Measurements from ENCODE around the gene XPA. TPM values are rescaled to one million over a fixed set of nuclear protein-coding genes. Genes with fewer than 3 reads are reported as not detected.

Gene XPA
- total and polyA plus RNA-seq, 2 of the 13 experiments (the other 11 are each of a cell fraction or from before 2014, with no cell fraction given) = 2.3 to 15.2 TPM

- TF ChIP-seq, protein P1, sequence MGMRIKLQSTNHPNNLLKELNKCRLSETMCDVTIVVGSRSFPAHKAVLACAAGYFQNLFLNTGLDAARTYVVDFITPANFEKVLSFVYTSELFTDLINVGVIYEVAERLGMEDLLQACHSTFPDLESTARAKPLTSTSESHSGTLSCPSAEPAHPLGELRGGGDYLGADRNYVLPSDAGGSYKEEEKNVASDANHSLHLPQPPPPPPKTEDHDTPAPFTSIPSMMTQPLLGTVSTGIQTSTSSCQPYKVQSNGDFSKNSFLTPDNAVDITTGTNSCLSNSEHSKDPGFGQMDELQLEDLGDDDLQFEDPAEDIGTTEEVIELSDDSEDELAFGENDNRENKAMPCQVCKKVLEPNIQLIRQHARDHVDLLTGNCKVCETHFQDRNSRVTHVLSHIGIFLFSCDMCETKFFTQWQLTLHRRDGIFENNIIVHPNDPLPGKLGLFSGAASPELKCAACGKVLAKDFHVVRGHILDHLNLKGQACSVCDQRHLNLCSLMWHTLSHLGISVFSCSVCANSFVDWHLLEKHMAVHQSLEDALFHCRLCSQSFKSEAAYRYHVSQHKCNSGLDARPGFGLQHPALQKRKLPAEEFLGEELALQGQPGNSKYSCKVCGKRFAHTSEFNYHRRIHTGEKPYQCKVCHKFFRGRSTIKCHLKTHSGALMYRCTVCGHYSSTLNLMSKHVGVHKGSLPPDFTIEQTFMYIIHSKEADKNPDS (CRISPR knock-in tag; IDR thresholded peaks at IDR 0.05) = no peak
- TF ChIP-seq XRCC5 (optimal IDR thresholded peaks at IDR 0.05; ENCODE audit: low read length) (no peak), RBM22 (optimal IDR thresholded peaks at IDR 0.05; ENCODE audit: low read length) (no peak), GZF1 (CRISPR knock-in tag; IDR thresholded peaks at IDR 0.05) (no peak; the same call in 1 of the 2 replicates), LCORL (IDR thresholded peaks at IDR 0.05) (no peak), LCORL (CRISPR knock-in tag; IDR thresholded peaks at IDR 0.05) (0 out of 2 replicates have a peak, but pooled peaks have one; percentile 2), ZNF329 (CRISPR knock-in tag; IDR thresholded peaks at IDR 0.05; ENCODE audit: low read depth) (no peak), SP5 (CRISPR knock-in tag; IDR thresholded peaks at IDR 0.05; ENCODE audit: borderline replicate concordance, low read depth) (no peak), ZNF225 (CRISPR knock-in tag; IDR thresholded peaks at IDR 0.05) (peak; percentile 79; the same call in 1 of the 2 replicates), FOSL2 (CRISPR knock-in tag; IDR thresholded peaks at IDR 0.05) (no peak), ZKSCAN1 (IDR thresholded peaks at IDR 0.05; ENCODE audit: low read length) (no peak), ZNF501 (CRISPR knock-in tag; IDR thresholded peaks at IDR 0.05) (no peak), KAT8 (CRISPR knock-in tag; IDR thresholded peaks at IDR 0.05) (no peak), EEA1 (CRISPR knock-in tag; IDR thresholded peaks at IDR 0.05; ENCODE audit: borderline replicate concordance) (0 out of 2 replicates have a peak, but pooled peaks have one; percentile 39), ZNF232 (CRISPR knock-in tag; IDR thresholded peaks at IDR 0.05; ENCODE audit: borderline replicate concordance) (no peak), ZNF710 (CRISPR knock-in tag; IDR thresholded peaks at IDR 0.05; ENCODE audit: borderline replicate concordance) (no peak), ATRX (CRISPR knock-in tag; IDR thresholded peaks at IDR 0.05; ENCODE audit: borderline replicate concordance) (no peak), ZNF749 (CRISPR knock-in tag; IDR thresholded peaks at IDR 0.05; ENCODE audit: borderline replicate concordance) (no peak; the same call in 1 of the 2 replicates), ZNF263 (CRISPR knock-in tag; IDR thresholded peaks at IDR 0.05) (no peak), ZNF292 (CRISPR knock-in tag; IDR thresholded peaks at IDR 0.05; ENCODE audit: borderline replicate concordance, low read depth) (no peak), POLR2AphosphoS5 (IDR thresholded peaks at IDR 0.05; ENCODE audit: low read depth, low read length) (no peak), CCDC6 (CRISPR knock-in tag; IDR thresholded peaks at IDR 0.05) (no peak)
- TF ChIP-seq, protein P2, sequence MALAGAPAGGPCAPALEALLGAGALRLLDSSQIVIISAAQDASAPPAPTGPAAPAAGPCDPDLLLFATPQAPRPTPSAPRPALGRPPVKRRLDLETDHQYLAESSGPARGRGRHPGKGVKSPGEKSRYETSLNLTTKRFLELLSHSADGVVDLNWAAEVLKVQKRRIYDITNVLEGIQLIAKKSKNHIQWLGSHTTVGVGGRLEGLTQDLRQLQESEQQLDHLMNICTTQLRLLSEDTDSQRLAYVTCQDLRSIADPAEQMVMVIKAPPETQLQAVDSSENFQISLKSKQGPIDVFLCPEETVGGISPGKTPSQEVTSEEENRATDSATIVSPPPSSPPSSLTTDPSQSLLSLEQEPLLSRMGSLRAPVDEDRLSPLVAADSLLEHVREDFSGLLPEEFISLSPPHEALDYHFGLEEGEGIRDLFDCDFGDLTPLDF (CRISPR knock-in tag; IDR thresholded peaks at IDR 0.05) = no peak
- TF ChIP-seq, protein P3, sequence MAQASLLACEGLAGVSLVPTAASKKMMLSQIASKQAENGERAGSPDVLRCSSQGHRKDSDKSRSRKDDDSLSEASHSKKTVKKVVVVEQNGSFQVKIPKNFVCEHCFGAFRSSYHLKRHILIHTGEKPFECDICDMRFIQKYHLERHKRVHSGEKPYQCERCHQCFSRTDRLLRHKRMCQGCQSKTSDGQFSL (CRISPR knock-in tag; IDR thresholded peaks at IDR 0.05) = no peak
- TF ChIP-seq, protein P4, sequence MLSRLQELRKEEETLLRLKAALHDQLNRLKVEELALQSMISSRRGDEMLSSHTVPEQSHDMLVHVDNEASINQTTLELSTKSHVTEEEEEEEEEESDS (CRISPR knock-in tag; IDR thresholded peaks at IDR 0.05; ENCODE audit: borderline replicate concordance) = peak; percentile 77; the same call in 1 of the 2 replicates
These were observed 63.2 kb downstream of the XPA start (continued) for GRCh38 chr9:97633859-97634490.

All from HepG2 (cell line).